Hindlimb muscle (tissue), 1 donor: ENCODE data around the gene ARHGEF11. TPM values are rescaled to one million over a fixed set of nuclear protein-coding genes. Genes with fewer than 3 reads are reported as not detected.

Source experiments
- DNase-seq: peaks from one replicate; pipeline ENCODE4 v3.0.0-alpha.2; 2013
- polyA plus RNA-seq: library from polyadenylated mRNA; unstranded; fragments of 120-200 nt; gene quantifications from one replicate; pipeline ENCODE4 v1.2.1, GENCODE V29; 2013; ENCODE audit not compliant: insufficient read length

The ARHGEF11 gene
- polyA plus RNA-seq, 1 donor = 23.1 TPM

GRCh38 chr1:157044326-157044725, 1.2 kb downstream of the ARHGEF11 start:
- no peak for DNase-seq

GRCh38 chr1:157043685-157044084, 1.9 kb downstream of the ARHGEF11 start:
- DNase-seq = no peak

DNA sequence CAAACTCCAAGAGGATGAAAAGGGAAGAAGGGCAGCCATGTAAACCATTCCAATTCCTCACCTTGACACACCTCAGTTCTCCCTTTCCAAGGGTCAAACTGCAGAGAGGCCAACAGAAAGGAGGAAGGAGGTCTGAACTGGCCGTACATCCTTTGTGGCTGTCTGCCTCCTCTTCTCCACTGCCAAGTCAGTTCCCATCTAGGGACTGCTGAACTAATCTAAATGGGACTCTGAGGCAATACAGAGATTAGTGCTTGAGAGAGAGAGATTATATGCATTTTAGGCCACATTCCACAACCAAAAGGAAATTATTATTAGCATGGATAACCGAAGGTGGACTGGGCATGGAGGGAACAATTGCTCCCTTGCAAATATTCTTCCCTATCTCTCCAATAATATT, 2.7 kb downstream of the ARHGEF11 start:
- no peak for DNase-seq

- no peak for DNase-seq
Measured at GRCh38 chr1:157040802-157041201, 4.7 kb downstream of the ARHGEF11 start.

- DNase-seq = no peak
Measured at GRCh38 chr1:157035121-157035520, 10.4 kb downstream of the ARHGEF11 start.

- no peak for DNase-seq
Measured at GRCh38 chr1:157034137-157034800, 11.3 kb downstream of the ARHGEF11 start.

- DNase-seq = no peak
Measured at GRCh38 chr1:157033357-157033876, 12.1 kb downstream of the ARHGEF11 start.

- DNase-seq = no peak
Measured at GRCh38 chr1:157032303-157032702, 13.2 kb downstream of the ARHGEF11 start.

DNA sequence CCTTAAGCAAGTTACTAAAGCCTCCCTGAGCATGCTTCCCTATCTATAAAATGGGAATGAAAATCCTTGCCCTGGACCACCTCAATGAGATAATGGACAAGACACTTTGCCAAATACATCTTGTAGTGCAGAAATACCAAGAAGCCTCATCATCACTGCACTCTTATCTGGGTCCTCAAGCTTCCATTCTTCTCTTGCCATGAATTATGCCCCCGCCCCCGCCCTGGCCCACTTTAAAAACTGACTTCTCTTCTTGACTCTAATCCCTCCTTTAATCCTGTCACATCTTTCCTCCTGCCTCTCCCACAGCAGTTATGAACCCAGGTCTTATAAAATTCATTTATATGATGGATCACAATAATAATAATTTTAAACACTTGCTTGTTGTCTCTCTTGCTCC, 14.8 kb downstream of the ARHGEF11 start:
- no peak for DNase-seq

- no peak for DNase-seq
Measured at GRCh38 chr1:157028674-157029073, 16.9 kb downstream of the ARHGEF11 start.

GRCh38 chr1:157025856-157026255, 19.7 kb downstream of the ARHGEF11 start:
- no peak for DNase-seq

DNA sequence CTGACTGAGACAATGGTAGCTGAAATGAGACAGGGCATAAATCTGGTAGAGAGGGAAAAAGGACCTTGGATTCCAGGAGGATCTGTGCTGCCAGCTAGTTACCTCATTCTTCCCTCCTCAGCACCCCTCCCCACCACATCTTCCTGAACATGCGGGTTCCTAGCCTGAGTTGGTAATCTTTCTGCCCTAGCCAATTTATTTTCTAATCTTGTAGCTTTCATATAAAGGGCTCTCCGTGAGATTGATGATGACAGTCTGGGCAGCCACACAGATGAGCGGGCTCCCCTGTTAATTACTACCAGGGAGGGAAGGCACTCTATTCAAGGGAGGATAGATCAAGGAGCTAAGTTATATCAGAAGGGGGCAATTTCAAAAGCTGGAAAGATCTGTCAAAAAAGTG, 20.2 kb downstream of the ARHGEF11 start:
- no peak for DNase-seq

GRCh38 chr1:157021688-157022087, 23.9 kb downstream of the ARHGEF11 start:
- no peak for DNase-seq

DNA sequence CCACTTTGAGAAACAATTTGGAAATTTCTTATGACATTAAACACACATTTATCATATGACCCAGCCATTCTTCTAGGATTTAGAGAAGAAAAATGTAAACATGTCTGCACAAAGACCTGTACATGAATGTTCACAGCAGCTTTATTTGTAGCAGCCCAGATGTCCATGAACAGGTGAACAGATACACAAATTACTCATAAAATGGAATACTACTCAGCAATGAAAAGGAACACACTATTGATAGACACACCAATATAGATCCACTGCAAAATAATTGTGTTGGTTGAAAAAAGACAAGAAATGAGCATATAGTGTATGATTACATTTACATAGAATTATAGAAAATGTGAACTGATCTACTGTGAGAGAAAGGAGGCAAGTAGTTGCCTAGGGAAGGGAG, 26.1 kb downstream of the ARHGEF11 start:
- no peak for DNase-seq

- DNase-seq = no peak
Measured at GRCh38 chr1:157011845-157012244, 33.7 kb downstream of the ARHGEF11 start.

GRCh38 chr1:157008502-157008901, 37.0 kb downstream of the ARHGEF11 start:
- DNase-seq = no peak

DNA sequence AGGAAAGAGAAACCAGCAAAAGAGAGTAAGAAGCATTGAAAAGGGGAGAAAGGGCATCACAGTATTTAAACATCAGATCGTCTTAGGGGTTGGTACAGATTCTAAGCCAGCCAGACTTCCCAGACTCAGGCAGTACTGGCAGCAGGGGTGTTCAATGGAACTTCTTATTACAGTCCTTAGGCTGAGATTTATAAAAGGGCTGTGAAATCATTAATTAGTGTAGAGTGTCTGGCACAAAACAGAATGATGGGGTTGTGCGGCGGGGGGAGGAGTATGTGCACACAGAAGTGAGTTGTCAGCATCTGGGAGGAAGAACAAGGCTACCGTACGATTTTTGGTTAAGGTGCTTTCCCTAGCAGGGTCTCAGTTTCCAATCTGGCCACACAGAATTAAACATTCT, 38.2 kb downstream of the ARHGEF11 start:
- DNase-seq = no peak

DNA sequence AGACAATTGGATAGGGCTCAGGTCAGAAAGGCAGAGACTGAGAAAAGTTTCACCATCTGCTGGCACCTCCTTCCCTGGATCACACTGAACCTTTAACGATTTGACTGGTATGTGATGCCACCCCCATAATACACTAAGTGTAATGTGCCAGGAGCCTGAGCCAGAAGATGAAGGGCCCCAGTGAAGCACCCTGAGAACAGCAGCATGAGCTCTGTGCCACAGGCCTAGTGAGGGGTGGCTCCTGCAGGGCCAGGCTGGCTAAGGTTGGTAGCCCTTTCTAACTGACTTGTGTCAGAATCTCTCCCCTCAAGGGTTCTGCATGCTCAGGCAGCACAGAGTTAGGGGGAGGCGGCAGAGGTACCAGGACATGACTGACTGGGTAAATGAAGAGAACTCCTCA, 38.9 kb downstream of the ARHGEF11 start:
- no peak for DNase-seq

DNA sequence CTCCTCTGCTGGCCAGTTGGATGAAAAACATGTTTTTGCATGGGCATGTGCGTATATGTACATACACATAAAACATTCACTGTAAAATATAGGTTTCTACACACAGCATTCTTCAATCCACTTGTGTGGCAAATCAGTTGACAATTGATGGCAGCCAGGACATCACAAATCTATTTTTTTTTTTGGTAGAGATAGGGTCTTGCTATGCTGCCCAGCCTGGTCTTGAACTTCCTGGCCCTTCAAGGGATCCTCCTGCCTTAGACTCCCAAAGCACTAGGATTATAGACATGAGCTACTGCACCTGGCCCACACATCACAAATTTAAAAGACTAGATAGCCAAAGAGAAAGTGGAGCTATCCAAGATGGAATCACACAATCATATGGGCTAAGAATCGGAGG, 39.6 kb downstream of the ARHGEF11 start:
- no peak for DNase-seq

- DNase-seq = no peak
Measured at GRCh38 chr1:157004806-157005205, 40.7 kb downstream of the ARHGEF11 start.

DNA sequence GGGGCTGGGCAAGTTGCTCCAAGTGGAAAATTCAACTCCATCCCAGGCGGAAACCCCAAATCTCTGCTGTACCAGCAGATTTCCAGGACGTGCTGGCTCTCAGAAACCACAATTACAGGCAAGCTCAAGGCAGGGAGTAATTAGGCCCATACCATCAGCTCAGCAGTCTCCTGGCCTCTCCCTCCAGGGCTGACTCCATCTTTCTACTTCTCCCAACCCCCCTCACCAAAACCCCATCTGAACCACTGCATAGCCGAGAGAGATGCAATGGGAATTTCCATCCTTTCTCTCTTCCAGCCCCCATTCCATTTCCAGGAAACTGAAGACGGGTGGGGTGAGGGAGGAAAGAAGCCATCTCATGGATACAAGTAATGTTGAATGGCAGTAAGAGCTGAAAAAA, 41.2 kb downstream of the ARHGEF11 start:
- DNase-seq = peak; percentile 11

- no peak for DNase-seq
Measured at GRCh38 chr1:157001304-157001703, 44.2 kb downstream of the ARHGEF11 start.

GRCh38 chr1:157000686-157001085, 44.9 kb downstream of the ARHGEF11 start:
- no peak for DNase-seq

DNA sequence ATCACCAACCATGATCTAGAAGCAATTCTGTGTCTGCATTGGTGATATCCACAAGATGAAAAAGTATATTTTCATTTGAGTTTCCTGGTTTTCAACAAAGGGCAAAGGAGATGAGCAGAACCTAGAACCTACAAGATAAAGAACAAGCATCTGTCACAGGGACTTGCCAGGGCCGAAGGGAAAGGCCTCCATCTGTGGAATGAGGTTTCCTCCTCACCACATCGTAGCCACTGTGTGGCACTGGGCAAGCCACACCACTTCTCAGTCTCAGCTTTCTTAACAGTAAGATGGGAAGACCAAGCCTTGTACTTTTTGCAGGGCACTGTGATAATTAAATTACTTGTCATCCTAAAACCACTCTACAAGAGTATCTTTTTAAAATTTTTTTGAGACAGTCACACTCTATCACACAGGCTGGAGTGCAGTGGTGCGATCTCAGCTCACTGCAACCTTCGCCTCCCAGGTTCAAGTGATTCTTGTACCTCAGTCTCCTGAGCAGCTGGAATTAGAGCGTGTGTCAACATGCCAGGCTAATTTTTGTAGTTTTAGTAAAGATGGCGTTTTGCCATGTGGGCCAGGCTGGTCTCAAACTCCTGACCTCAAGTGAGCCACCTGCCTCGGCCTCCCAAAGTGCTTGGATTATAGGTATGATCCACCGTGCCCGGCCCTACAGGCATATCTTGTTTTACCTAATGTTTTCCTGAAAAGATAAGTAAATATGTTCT, 45.8 kb downstream of the ARHGEF11 start:
- DNase-seq = no peak
